Ovary (tissue), 3 donors: Measurements from ENCODE around the gene IL1RAPL2.

ENCODE experiments used
- EP300 ChIP-seq: sonication (generic); formaldehyde crosslinking; IDR thresholded peaks from one replicate; pipeline ENCODE4 v1.6.1; 2017; ENCODE audit warnings: antibody characterized with exemption
- POLR2A ChIP-seq: fragments of 450-650 bp; IDR thresholded peaks from one replicate; pipeline ENCODE4 v1.6.1; 2017; ENCODE audit warnings: antibody characterized with exemption, mild to moderate bottlenecking, moderate library complexity
- TF ChIP-seq, protein P1 (sequence below), 3 donors: fragments of 450-650 bp in 2 of 3; fragments of 200-600 bp in 1 of 3; IDR thresholded peaks; one replicate each; pipeline versions ENCODE4 v1.5.1 to v1.8.0; 2016 to 2022; ENCODE audit warnings: antibody characterized with exemption in 3 of 3, mild to moderate bottlenecking in 1 of 3
- donor health status: DM: no; HTN: no; CAD: no.

DNA sequence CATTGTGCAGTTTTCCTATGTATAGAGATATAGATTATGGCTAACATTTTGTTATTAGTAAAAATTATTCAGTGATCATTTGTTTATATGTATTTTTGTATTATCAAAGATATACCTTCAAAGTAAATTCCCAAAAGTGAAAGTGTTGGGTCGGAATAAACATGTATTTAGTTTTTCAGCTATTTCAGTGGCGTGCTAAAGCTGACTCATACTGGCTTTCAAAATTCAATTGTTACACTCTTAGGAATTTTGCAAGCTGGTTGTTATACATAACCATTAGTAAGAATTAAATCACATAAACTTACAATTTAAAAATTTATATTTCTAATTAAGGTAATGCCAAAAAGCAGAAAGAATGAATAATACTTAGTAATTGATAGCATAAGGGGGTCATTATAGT lies 968.0 kb downstream of the IL1RAPL2 start:
- TF ChIP-seq, protein P1, sequence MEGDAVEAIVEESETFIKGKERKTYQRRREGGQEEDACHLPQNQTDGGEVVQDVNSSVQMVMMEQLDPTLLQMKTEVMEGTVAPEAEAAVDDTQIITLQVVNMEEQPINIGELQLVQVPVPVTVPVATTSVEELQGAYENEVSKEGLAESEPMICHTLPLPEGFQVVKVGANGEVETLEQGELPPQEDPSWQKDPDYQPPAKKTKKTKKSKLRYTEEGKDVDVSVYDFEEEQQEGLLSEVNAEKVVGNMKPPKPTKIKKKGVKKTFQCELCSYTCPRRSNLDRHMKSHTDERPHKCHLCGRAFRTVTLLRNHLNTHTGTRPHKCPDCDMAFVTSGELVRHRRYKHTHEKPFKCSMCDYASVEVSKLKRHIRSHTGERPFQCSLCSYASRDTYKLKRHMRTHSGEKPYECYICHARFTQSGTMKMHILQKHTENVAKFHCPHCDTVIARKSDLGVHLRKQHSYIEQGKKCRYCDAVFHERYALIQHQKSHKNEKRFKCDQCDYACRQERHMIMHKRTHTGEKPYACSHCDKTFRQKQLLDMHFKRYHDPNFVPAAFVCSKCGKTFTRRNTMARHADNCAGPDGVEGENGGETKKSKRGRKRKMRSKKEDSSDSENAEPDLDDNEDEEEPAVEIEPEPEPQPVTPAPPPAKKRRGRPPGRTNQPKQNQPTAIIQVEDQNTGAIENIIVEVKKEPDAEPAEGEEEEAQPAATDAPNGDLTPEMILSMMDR (IDR thresholded peaks at IDR 0.05): no peak
- TF ChIP-seq POLR2A (no peak), EP300 (no peak)
